ENCODE data around the gene CDC27.
"Not testable (repeated sequence)": the region's sequence is repeated elsewhere in the genome, so short reads cannot be mapped to it uniquely, and the experiment has no call there.

The CDC27 gene

GRCh38 chr17:47126835-47127234 lies 62.3 kb downstream of the CDC27 start:
- DNase-seq = not testable (repeated sequence)

- DNase-seq = not testable (repeated sequence)
These were observed 65.8 kb downstream of the CDC27 start for GRCh38 chr17:47123262-47123661.

DNA sequence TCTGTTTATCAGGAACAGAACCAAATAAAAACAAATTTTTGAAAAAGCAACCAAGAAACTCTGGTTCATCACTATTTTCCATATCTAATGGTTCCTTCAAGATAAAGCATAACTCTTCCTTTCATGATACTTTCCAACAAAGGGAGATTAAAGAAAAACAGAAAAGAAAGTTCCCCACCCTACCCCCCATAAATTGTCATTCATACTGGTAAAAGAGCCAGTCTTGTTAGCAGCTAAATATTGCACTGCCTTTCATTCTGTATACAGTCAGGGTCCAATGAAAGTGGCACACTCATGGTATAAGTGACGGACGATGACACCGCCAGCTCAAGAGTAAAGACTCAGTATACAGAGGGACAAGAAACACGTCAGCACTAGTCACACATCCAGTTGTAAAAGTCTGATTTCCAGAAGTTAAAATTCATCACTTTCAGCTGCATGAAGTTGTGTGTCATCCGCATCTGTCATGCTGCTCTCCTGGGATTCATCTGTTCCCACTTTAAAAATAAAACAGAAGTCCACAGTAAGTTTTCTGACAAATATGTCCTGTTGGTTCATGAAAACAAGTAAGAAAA lies 68.5 kb downstream of the CDC27 start:
- DNase-seq = peak; percentile 20

DNA sequence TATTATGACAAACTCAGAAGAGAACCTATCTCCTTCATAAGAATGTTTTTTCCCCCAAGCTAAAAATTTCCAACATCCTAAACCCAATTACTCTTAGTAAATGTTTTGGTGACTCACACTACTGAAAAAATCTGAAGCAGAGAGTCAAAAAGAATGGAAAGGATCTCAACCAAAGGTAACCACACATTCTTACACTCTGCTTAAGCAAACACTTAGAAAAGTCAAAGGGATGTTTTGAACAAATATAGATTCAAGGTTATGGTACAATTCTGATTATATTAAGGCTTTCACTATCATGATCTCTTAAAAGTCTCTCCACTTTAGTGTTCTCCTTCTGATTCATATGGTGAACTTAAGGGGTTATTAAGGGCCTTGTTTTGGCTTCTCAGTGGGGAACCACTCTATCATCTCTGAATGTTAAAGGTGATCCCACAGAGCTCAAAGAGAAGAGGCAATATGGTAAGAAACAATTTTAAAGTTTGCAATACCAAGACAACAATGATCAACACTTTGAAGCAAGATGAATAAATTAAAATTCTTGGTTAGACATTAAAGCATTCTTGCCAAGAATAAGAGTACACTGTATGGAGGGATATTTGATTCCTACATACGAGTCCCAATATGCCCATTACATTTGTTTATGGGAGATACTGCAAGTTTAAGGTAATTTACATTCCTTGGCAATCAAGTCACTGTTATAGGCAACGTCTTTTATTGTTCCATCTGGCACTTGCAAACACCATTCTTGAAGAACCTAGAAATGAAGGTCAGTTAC lies 69.2 kb downstream of the CDC27 start:
- DNase-seq = no peak

DNA sequence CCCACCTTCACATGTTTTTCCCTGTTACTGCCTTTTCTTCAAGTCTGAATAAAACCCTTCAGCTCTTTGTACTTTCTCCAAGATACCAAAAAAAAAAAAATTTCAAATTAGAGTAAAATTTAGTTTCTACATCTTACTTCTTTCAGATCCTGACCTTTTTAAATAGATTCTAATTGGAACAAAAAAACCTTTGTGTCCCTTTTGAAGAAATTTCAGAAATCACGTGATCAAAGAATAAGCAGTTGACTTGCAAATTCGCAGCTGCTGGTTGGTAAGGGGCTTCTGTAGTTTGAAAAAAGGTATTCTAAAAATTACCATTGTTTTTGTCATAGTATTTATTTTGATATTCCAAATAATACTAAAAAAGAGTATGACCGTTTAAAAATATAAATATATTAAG lies 71.7 kb downstream of the CDC27 start:
- no peak for DNase-seq

DNA sequence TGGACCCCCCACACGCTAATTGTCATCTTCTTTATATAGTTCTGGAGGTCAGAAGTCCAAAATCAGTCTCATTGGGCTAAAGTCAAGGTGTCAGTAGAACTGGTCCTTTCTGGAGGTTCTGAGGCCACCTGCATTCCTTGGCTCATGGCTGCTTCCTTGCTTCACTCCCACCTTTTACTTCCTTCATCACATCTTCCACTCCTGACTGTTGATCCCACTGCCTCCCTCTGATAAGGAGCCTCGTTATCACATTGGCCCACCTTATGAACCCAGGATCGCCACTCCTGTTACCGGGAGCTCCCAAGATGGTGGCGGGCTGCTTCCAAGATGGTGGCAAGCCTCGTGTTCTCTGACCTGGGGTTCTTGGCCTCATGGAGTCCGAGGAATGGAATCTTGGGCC lies 83.0 kb downstream of the CDC27 start:
- DNase-seq = no peak

DNA sequence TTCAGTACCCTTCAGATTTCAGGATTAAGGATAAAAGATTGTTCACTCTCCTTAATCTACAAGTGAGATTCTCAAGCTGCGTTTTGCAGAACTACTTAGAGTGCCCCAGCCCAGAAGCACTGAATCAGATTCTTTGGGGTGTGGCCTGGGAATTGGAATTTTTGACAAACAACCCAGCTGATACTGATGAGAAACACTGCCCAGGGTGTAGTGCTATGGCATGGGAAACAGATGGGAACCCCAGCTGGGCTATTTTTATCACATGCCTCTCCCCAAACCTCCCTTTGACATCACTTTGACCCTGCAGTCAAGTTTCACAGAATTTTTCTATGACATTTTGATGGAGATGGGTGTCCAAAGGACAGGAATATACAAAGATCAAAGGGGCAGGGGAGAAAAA lies 83.8 kb downstream of the CDC27 start:
- not testable (repeated sequence) for DNase-seq

DNA sequence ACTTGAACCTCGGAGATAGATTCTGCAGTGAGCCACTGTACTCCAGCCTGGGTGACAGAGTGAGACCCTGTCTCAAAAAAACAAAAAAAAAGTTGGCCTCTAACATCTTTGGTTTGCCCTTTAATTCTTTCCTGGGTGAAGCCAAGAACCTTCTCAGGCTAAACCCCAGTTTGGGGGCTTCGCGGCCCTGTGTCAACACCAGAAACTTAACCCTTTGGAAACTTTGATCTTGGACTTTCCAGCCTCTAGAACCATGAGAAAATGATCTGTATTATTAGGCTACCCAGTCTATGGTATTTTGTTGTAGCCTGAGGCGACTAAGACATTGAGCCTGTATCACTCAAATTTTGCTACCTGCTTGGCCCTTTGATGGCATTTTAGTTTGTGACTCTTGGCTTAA lies 86.2 kb downstream of the CDC27 start:
- DNase-seq = no peak

- peak; percentile 93 for DNase-seq
These were observed 88.9 kb downstream of the CDC27 start for GRCh38 chr17:47099987-47100711.

GRCh38 chr17:47099451-47099986 lies 89.6 kb downstream of the CDC27 start:
- no peak for DNase-seq

GRCh38 chr17:47096343-47096742 lies 92.8 kb downstream of the CDC27 start:
- DNase-seq = no peak

DNA sequence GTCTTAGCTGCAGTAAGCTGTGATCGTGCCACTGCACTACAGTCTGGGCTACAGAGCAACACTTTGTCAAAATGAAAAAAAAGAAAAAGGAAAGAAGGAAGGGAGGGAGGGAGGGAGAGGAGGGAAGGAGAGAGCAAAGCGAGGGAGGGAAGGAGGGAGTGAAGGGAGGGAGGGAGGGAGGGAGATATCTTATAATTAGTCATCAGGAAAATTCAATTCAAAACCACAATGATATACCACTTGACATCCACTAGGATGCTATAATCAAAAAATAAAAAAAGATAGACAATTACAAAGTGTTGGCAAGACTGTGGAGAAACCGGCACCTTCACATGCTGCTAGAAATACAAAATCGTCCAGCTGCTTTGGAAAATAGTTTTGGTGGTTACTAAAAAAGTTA lies 93.8 kb downstream of the CDC27 start:
- no peak for DNase-seq

DNA sequence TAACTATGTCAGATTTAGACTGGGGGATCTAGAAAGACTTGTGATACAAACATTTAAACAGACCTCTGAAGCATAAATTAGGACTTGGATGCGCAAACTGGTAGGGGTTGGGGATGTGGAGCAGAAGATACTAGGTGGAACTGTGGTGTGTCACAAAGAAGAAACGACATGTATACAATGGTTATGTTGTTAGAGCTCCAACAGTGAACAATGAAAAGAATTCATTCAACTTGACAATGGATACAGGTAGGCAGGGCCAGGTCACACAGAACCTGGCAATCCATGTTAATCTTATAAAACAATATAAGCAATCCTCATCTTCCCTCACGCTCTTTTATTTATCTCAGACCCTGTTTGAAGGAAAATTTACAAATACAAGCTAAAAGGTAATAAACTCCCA lies 102.0 kb downstream of the CDC27 start:
- DNase-seq = no peak

DNA sequence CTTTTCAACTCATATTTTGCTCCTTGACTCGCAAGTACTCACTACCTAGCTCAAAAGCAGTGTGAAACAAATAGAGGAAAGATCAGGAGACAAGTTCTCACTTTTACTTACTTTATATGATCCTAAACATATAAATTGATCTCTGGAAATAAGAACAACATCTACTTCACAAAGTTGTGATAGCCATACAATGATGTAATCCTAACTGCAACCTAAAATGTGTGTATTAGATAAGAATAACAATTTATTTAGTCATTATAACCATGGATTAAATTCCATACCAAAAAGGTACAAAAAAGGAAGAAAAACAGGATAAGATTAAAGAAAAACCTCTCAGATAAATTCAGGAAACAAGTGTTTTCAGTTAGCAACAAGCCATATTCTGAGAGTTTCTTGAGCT lies 103.4 kb downstream of the CDC27 start:
- no peak for DNase-seq

DNA sequence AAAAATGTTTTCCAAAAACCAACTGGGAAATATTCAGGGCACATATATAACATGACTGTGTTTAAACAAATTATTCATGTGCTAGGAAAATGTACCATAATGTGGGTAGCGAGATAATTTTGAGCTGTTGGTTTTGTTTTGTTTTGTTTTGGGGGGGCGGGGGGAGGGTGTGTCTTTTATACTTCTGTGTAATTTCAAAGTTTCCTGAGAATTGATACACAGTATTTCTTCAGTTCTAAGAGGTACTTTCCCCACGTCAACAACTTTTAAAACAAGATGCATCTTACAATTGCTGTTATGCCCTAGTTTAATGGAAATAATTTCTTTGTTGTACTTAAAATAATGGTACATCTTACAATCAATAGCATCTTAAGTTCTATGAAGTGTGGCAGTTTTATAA lies 110.3 kb downstream of the CDC27 start:
- DNase-seq = no peak

DNA sequence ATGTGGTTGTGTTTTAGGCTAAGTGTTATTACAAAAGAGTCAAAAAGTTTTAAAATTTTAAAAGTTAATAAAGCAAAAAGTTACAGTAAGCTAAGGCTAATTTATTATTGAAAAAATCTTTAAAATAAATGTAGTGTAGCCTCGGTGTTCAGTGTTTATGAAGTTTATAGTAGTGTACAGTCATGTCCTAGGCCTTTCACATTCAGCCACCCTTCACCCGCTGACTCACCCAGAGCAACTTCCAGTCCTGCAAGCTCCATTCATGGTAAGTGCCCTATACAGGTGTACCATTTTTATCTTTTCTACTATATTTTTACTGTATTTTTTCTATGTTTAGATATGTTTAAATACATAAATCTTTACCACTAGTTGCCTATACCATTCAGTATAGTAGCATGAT lies 111.5 kb downstream of the CDC27 start:
- no peak for DNase-seq

DNA sequence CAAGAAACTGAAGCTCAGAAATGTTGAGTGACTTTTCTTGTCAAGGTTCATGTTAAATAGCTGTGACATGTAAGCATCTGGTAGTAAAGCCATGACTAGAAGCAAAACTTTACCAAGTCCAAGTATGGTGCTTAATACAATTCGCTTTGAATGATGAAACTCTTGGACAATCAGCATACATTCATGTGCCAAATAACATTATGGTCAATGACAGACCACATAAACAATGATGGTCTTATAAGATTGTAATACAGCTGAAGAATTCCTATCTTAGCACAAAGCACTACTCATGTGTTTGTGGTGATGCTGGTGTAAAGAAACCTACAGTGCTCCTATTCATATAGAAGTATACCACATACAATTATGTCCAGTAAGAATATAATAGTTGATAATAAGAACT lies 112.9 kb downstream of the CDC27 start:
- no peak for DNase-seq

DNA sequence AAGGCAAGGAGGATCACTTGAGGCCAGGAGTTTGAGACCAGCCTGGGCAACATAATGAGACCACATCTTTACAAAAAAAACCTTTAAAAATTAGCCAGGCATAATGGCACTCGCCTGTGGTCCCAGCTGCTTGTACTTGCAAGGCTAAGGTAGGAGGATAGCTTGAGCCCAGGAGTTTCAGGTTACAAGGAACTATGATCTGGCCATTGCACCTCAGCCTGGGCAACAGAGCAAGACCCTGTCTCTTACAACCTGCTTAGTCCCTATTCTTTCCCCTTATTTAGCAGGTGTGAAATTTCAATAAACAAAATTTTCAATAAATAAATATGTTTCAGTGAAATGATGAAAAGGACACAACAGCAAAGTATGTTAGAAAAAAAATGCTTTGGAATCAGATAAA lies 114.7 kb downstream of the CDC27 start:
- not testable (repeated sequence) for DNase-seq

DNA sequence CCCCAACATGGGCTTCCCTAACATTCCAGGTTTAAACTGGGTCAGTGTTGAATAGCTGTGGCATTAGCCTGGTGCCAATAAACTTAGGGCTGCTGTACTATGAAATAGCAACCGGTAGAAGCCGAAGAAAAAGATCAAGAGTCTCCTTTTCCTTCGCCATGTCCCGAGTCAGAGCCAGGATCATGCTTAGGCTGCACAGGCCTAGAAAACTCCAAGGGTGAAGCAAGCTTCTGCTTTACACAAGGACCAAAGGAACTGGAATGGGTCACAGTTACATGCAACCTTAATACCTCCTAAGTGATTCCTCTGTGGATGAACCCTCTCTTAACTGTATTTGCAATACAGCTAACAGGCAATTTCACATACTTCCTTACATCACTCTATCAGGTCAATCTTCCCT lies 115.5 kb downstream of the CDC27 start:
- DNase-seq = not testable (repeated sequence)

DNA sequence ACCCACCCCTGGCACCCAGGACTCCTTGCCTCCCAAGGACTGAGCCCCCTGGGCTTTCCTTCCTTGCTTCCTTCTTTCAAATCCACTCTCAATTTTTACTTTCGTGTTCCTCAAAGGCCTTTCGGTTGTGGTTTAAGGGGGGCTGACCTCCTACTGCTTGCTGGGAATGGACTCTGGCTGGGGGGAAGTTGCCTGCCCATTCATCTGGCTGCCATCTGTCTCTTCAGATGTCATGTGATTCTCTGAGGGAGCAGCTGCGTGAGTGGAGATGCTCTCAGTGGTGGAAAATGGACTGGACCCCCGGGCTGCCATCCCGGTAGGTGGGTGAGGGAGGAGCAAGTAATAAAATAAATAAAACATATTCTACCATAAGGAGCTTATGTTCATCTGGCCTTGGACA lies 116.2 kb downstream of the CDC27 start:
- no peak for DNase-seq

GRCh38 chr17:47071171-47071570 lies 117.9 kb downstream of the CDC27 start:
- DNase-seq = not testable (repeated sequence)

- peak; percentile 21 for DNase-seq
These were observed 118.8 kb downstream of the CDC27 start for GRCh38 chr17:47070266-47070665.

Measured in T1000 (cell line).